Left lung (tissue), 10 donors: Measurements from ENCODE around the gene TRPM4. TPM values are rescaled to one million over a fixed set of nuclear protein-coding genes. Genes with fewer than 3 reads are reported as not detected.

Experiments
- ATAC-seq: fragments of 200-7000 bp; cut with Tn5 transposase; one replicate; pipeline ENCODE4 v1.9.1; 2020; ENCODE audit warnings: moderate library complexity
- DNase-seq, 4 donors: peaks; one replicate each; pipeline ENCODE4 v3.0.0-alpha.2; 2013 to 2020
- H3K27ac ChIP-seq, 2 donors: fragments of 200-600 bp; sonication (generic) in 1 of 2; one replicate each; pipeline versions ENCODE4 v1.5.0 to v1.8.0; 2020 to 2021
- H3K27me3 ChIP-seq, 2 donors: fragments of 200-600 bp; sonication (generic) in 1 of 2; one replicate each; pipeline versions ENCODE4 v1.5.0 to v1.8.0; 2020 to 2021
- H3K36me3 ChIP-seq, 2 donors: fragments of 200-600 bp; sonication (generic) in 1 of 2; one replicate each; pipeline versions ENCODE4 v1.5.0 to v1.8.0; 2020 to 2021
- H3K4me1 ChIP-seq, 2 donors: fragments of 200-600 bp; one replicate each; pipeline ENCODE4 v1.8.0; 2021
- H3K4me3 ChIP-seq, 2 donors: fragments of 200-600 bp; sonication (generic) in 1 of 2; one replicate each; pipeline versions ENCODE4 v1.5.0 to v1.8.0; 2020 to 2021; ENCODE audit warnings: mild to moderate bottlenecking in 1 of 2
- H3K9me3 ChIP-seq, 2 donors: fragments of 200-600 bp; sonication (generic) in 1 of 2; one replicate each; pipeline versions ENCODE4 v1.5.0 to v1.8.0; 2020 to 2021
- CTCF ChIP-seq, 2 donors: fragments of 200-600 bp; sonication (generic) in 1 of 2; IDR thresholded peaks; one replicate each; pipeline versions ENCODE4 v1.5.0 to v1.8.0; 2021; ENCODE audit warnings: antibody characterized with exemption in 2 of 2
- intact Hi-C, 2 donors: fragments of 100-400 bp; cut with DNase I; formaldehyde crosslinking; loops; one replicate each; pipeline versions ENCODE4 v1.11.2 to v1.14.2; 2022
- polyA plus RNA-seq, 6 donors: library from polyadenylated mRNA; unstranded; fragments of 120-200 nt; gene quantifications; one replicate each; pipeline ENCODE4 v1.2.1, GENCODE V29; 2013; ENCODE audit not compliant: insufficient read length in 6 of 6
- total RNA-seq, 2 donors: library from RNA; stranded (reverse); fragmentation: NEBNext Ultra II Directional; extraction: Animal tissue kit (Norgen Biotek cat#: 25700); gene quantifications; one replicate each; pipeline ENCODE4 v1.2.1, GENCODE V29; 2021
- donor health status: DM: no; HTN: yes; CAD: no.
- donor health status: DM: no; HTN: no; CAD: no.

Gene TRPM4
- total and polyA plus RNA-seq, 8 donors: 14.3 to 61.7 (median 29.7) TPM

GRCh38 chr19:49148784-49149651 is 8.6 kb upstream of the TRPM4 start:
- Histone ChIP-seq H3K36me3 (no peaks in the 10 kb centered on the region), H3K27ac (peak overlapping the region; percentile 70 to 73), H3K4me1 (peaks cover 12 to 49% of the 10 kb centered on the region in 2 donors), H3K27me3 (peaks cover 0 to 61% of the 10 kb centered on the region in 2 donors), H3K9me3 (no peaks in the 10 kb centered on the region), H3K4me3 (peak overlapping the region; percentile 61 to 64)
- ATAC-seq (peak; percentile 89), DNase-seq (peak; percentile 94 to 97 (median 96))
- no peak for TF ChIP-seq CTCF (IDR thresholded peaks at IDR 0.05)
- intact Hi-C loops: loop anchor here in 1 of 2 donors (5.0 kb wide), 1 partner anchor 52 kb away; no protein-coding TSS in a partner anchor

GRCh38 chr19:49149652-49150105 is 7.9 kb upstream of the TRPM4 start:
- no peak for TF ChIP-seq CTCF (IDR thresholded peaks at IDR 0.05)
- ATAC-seq (peak; percentile 40), DNase-seq (peak; percentile 50 to 91 (median 73))
- peak overlapping the region; percentile 61 to 64 for H3K4me3 ChIP-seq
- H3K4me1 ChIP-seq: peaks cover 12 to 49% of the 10 kb centered on the region in 2 donors
- H3K36me3 ChIP-seq: no peaks in the 10 kb centered on the region
- intact Hi-C loops: loop anchor here in 1 of 2 donors (5.0 kb wide), 1 partner anchor 52 kb away; no protein-coding TSS in a partner anchor
- no peaks in the 10 kb centered on the region for H3K9me3 ChIP-seq
- peak overlapping the region; percentile 70 to 73 for H3K27ac ChIP-seq
- H3K27me3 ChIP-seq: peaks cover 0 to 61% of the 10 kb centered on the region in 2 donors

- peak; percentile 74 for ATAC-seq
- Histone ChIP-seq H3K27me3 (peaks cover 0 to 61% of the 10 kb centered on the region in 2 donors), H3K4me1 (peaks cover 12 to 49% of the 10 kb centered on the region in 2 donors), H3K4me3 (peak overlapping the region; percentile 61 to 64), H3K9me3 (no peaks in the 10 kb centered on the region), H3K36me3 (no peaks in the 10 kb centered on the region), H3K27ac (peak overlapping the region; percentile 70 to 73)
- intact Hi-C loops: no loop called here
- TF ChIP-seq CTCF (IDR thresholded peaks at IDR 0.05): no peak
- peak; percentile 82 to 93 (median 92) for DNase-seq
Observed at GRCh38 chr19:49150106-49150943, 7.3 kb upstream of the TRPM4 start.

- no peak for TF ChIP-seq CTCF (IDR thresholded peaks at IDR 0.05)
- peak overlapping the region; percentile 70 to 73 for H3K27ac ChIP-seq
- H3K4me1 ChIP-seq: peaks cover 12 to 44% of the 10 kb centered on the region in 2 donors
- H3K27me3 ChIP-seq: peaks cover 0 to 61% of the 10 kb centered on the region in 2 donors
- DNase-seq (no peak), ATAC-seq (no peak)
- H3K9me3 ChIP-seq: no peaks in the 10 kb centered on the region
- peak overlapping the region; percentile 61 to 64 for H3K4me3 ChIP-seq
- intact Hi-C loops: no loop called here
- H3K36me3 ChIP-seq: no peaks in the 10 kb centered on the region
Observed at GRCh38 chr19:49150944-49151243, 6.7 kb upstream of the TRPM4 start.
